Stimulated activated CD8-positive, alpha-beta memory T cell treated with anti-CD3 and anti-CD28 coated beads, Interleukin-7, amount 100 ng/mL, for 4 hours (primary cell): ENCODE data around the gene CSNK1G2.

Experiments used
- DNase-seq, 2 donors: peaks; one replicate each; pipeline ENCODE4 v3.0.0-alpha.2; 2020; ENCODE audit warnings: low read depth in 2 of 2

The CSNK1G2 gene

DNA sequence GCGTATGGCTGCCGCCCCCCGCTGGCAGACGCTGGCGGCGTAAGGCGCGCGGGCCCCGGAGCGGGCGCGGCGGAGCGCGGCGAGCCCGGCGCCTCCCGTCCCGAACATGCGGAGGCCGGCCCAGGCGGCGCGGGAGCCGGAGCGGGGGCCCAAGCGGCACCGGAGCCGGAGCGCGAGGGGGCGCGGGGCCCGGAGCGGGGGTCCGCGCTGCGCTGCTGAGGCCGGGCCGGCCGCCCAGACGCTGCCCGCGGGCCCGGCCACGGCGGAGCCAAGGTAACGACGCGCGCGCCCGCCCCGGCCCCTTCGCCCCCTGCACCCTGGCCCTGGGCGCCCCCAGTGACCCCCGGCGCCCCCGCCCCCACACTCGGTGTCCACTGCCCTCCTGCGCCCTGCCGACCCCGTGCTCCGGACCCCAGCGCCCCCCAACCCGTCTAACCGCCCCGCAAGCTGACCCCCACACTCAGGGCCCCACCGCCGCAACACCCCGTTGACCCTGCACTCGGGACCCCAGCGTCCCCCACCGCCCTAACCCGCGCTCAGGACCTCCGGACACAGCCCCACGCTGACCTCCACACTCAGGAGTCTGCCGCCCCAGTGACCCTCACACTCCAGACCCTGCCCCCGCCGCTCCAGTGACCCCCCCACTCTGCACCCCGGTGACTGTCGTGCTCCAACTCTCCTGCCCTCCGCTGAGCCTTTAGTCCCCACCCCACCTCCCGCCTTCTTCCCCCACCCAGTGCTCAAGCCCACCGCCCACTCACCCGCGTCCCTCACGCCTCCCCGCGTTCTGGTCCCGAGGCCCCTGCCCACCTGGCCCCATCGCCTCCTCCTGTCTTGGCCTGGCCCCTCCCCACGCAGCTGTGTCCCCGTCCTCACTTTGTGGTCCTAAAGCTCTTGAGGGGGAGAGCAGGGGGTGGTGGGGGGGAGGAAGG, at the start of gene CSNK1G2:
TSS of gene CSNK1G2 (plus strand) at position 27 of the 932 bp plus-strand sequence. CDS start 28,601 bp downstream, outside the sequence.
- DNase-seq: no peak

DNA sequence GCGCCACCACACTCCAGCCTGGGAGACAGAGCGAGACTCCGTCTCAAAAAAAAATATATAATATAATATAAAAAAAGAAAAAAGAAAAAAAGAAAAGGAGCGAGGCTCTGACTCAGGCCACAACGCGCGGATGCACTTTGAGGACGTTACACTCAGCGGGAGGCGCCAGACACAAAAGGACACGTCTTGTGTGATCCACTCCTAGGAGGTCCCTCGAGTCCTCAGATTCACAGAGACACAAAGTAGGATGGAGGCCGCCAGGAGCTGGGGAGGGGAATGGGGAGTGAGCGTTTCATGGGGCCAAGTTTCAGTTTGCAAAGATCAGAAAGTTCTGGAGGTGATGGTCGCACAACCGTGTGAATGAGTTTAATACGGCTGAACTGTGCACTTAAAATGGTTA, 47.2 kb upstream of the CSNK1G2 start:
- no peak for DNase-seq

- DNase-seq: no peak
Observed at GRCh38 chr19:1896508-1896907, 44.5 kb upstream of the CSNK1G2 start.

- no peak for DNase-seq
Observed at GRCh38 chr19:1901940-1902404, 39.0 kb upstream of the CSNK1G2 start.

GRCh38 chr19:1902923-1903322, 38.0 kb upstream of the CSNK1G2 start:
- no peak for DNase-seq

DNA sequence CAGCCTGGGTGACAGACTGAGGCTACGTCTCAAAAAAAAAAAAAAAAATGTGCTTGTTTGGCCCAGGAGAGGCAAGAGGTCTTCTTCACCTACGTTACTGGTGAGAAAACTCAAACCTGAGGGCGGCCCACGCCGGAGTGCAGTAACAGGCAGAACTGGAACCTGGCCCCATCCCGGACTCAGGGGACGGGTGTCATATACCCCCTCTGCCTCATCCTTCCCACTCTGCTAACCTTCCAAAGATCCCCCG, 36.2 kb upstream of the CSNK1G2 start:
- DNase-seq: no peak

DNA sequence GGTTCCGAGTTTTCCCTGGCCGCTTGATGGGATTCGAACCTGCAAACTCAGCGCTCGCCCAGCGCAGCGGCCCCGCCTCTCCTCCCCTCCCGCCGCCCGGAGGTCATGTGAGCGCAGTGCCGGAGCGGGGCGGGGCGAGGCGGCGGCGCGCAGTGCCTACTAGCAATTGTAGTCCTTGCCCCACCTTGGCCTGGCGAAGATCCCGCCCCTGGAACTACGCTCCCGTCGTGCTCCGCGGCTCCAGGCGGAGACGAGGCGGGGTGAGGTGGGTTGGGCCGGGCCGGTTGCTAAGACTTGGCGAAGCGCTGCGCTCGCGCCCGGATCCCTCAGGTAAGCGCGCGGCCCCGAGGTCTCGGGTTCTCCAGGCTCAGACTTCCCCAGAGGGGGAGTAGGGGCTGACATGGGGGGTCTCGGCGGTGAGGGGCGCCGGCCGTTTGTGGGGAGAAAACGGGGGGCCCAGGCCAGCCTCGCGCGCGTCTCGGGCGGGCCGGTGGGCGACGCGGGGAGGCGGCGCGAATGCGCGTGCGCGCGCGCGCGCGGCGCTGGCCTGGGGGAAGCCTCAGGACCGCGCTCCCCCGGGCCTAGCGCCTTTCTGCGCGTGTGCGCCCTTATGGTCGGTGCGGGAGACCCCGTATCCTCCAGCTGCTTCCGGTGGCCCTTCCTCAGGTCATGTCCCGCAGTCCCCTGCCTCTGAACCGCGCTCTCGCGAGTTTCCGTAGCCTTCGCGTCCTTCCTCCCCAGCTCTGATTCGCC, 35.7 kb upstream of the CSNK1G2 start, which contains the start of the genes ADAT3 and SCAMP4:
TSS of gene ADAT3 (plus strand) at position 290 of the 753 bp plus-strand sequence. CDS start 6,649 bp downstream, outside the sequence.
TSS of gene SCAMP4 (plus strand) at position 290 of the 753 bp plus-strand sequence. CDS start 9,621 bp downstream, outside the sequence.
- DNase-seq: peak; percentile 96 to 99

DNA sequence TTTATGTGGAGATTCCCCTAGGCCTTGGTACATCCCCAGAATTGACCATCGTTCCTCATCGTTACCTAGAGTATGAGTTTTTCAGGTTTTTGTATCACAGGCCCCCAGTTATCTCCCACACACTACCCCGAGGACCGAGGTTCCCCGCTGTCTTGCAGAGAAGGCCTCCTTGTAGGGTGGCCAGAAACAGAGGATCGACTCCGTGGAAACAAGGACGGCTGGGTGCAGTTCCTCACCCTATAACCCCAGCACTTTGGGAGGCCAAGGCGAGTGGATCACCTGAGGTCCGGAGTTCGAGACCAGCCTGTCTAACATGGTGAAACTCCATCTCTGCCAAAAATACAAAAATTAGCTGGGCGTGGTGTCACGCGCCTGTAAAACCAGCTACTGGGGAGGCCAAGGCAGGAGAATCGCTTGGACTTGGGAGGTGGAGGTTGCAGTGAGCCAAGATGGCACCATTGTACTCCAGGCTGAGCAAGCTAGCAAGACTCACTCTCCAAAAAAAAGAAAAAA, 35.1 kb upstream of the CSNK1G2 start:
- no peak for DNase-seq

DNA sequence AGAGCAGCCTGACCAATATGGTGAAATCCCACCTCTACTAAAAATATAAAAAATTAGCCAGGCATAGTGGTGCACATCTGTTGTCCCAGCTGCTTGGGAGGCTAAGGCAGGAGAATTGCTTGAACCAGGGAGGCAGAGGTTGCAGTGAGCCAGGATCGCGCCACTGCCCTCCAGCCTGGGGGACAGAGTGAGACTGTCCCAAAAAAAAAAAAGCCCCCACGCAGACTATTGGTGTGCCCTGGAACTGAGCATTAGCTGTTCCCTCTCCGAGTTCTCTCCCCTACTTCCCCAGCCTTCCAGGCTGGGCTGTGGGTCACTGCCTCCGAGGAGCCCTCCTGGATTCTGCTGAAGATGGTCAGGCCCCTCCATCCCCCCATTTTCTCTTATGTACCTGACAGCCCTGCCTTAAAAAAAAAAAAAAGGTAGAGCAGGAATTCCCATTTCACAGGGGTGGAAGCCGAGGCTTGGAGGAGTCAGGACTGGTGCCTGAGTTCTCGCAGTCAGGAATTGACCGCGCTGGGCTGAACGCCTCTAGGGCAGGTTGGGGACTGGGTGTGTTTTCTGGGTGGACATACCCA, 33.9 kb upstream of the CSNK1G2 start:
- no peak for DNase-seq

DNA sequence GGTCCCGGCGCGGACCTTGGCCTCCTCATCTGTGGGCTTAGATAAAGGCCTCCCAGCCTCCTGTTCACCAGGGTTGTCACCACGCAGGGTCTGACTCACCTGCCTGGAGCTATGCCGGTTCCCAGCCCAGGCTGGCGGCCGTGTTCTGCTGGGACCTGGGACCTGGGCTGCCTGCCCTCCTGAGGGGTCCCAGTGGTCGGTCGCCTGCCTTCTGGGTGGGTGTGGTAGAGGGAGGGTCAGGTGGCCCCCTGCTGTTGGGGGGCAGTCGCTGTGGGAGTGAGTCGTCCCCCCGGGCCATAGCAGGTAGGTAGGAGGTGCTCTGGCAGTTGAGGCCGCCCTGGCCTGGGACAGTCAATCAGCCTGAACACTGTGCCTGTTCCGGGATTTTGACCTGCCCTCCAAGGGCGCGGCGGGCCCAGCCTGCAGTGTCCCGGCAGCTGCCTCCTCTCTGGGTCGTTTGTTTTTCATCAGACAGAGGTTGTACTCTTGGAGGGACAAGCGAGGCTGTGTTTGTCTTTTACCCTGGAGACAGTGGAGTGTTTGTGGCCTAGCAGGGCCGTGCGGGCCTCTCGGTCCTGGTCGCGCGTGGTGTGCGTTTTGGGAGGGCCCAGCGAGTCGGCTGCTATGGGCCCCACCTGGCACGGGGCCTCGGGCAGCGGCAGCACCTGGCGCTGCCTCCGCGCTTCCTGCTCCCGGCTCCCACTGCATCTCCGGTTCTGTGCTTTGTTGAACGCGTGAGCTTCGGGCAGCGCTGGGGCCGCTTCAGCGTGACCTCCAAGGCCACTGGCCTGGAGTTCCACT, 33.2 kb upstream of the CSNK1G2 start:
- no peak for DNase-seq

- no peak for DNase-seq
Observed at GRCh38 chr19:1908364-1908678, 32.7 kb upstream of the CSNK1G2 start.

- no peak for DNase-seq
Observed at GRCh38 chr19:1909761-1910080, 31.3 kb upstream of the CSNK1G2 start.

DNA sequence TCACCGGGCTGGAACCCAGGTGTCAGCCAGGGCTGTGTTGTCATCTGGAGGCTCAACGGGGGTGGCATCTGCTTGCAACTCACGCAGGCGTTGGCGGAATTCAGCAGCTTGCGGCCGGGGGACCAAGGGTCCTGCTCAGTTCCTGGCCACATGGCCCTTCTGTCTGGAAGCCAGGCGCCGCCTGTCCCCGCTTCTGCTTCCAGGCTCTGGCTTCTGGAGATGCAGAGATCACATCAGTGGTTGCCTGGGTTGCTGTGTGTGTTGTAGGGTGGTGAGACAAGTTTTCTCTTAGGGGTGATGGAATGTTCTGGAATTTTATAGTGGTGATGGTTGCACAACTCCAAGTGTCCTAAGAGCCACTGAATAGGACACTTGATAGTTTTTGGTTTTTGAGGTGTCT, 30.8 kb upstream of the CSNK1G2 start:
- no peak for DNase-seq

DNA sequence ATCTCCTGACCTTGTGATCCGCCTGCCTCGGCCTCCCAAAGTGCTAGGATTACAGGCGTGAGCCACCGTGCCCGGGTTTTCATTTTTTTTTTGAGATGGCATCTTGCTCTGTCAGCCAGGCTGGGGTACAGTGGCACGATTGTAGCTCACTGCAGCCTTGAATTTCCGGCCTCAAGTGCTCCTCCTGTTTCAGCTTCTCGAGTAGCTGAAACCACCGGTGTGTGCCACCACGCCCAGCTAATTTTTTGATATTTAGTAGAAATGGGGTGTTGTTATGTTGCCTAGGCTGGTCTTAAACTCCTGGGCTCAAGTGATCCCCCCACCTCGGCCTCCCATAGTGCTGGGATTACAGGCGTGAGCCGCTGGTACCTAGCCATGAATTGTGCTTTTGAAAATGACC, 29.9 kb upstream of the CSNK1G2 start:
- peak in 1 of 2 donors; percentile 32 for DNase-seq

DNA sequence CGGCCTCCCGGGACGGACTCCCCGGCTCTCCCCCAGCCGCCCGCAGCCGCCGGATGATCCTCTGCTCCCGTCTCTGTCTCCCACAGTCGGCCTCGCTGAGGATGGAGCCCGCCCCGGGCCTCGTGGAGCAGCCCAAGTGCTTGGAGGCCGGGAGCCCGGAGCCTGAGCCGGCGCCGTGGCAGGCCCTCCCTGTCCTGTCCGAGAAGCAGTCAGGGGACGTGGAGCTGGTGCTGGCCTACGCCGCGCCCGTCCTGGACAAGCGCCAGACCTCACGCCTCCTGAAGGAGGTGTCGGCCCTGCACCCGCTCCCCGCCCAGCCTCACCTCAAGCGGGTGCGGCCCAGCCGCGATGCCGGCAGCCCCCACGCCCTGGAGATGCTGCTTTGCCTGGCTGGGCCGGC, 29.0 kb upstream of the CSNK1G2 start:
- DNase-seq: no peak

GRCh38 chr19:1912760-1913505, 28.0 kb upstream of the CSNK1G2 start:
- DNase-seq: no peak

- DNase-seq: no peak
Observed at GRCh38 chr19:1913781-1914577, 27.0 kb upstream of the CSNK1G2 start.

GRCh38 chr19:1914826-1915341, 26.1 kb upstream of the CSNK1G2 start:
- no peak for DNase-seq

- no peak for DNase-seq
Observed at GRCh38 chr19:1917146-1917545, 23.8 kb upstream of the CSNK1G2 start.

DNA sequence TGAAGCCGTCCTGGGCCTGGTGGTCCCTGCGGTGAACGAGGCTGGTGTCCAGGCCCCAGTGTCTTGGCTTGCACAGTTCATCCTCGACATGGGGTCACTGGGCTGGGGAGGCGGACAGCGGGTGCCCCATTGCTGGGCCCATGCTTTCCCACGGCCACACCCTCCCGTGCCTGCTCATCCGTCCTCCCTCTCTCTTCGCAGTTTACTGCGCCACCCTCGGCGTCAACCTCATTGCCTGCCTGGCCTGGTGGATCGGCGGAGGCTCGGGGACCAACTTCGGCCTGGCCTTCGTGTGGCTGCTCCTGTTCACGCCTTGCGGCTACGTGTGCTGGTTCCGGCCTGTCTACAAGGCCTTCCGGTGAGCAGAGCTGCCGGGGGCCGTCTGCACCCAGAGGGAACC, 23.0 kb upstream of the CSNK1G2 start:
- DNase-seq: no peak
